GM15510 (cell line): ENCODE measurements around the gene FBXO2.

Experiments used
- POLR2A ChIP-seq: IDR thresholded peaks from 3 replicates; pipeline ENCODE4 v1.6.1; 2011; ENCODE audit warnings: borderline replicate concordance; ENCODE audit not compliant: insufficient read length; ENCODE audit errors: extremely low read depth

FBXO2 gene

DNA sequence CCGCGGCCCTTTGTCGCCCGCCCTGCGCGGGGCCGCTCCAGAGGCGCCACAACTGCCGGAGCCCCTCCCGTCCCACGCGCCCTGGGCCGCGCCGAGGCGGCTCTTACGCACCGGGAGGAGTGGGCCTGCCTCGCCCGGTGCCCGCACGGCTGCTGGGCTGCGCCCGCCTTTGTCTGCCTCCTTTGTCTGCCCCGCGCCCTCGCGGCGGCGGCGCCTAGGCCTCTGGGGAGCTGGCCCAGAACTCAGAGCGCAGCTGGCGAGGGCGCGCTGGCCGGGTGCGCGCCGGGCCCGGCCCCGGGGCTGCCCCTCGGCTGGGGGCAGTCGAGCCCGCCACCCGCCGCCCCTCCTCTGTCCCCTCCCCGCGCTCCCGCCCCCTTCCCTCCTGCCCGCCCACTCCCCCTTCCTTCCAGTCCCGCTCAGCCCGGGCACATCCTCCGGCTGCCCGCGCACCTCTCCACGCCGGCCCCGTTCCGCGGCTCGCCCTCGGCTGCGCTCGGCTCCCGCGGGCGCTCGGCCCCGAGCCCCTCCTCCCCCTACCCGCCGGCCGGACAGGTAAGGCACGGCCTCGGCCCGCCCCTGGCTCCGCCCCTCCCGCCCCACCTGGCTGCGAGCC lies 37.2 kb upstream of the FBXO2 start, which contains the start of gene DRAXIN:
DRAXIN (plus strand) TSS at position 409 of the 613 bp plus-strand sequence. CDS start 14,549 bp downstream, outside the sequence.
- TF ChIP-seq POLR2A, result no peak

GRCh38 chr1:11690397-11691301 lies 36.4 kb upstream of the FBXO2 start:
- no peak for TF ChIP-seq POLR2A

GRCh38 chr1:11688506-11688905 lies 34.3 kb upstream of the FBXO2 start:
- TF ChIP-seq POLR2A, result no peak

DNA sequence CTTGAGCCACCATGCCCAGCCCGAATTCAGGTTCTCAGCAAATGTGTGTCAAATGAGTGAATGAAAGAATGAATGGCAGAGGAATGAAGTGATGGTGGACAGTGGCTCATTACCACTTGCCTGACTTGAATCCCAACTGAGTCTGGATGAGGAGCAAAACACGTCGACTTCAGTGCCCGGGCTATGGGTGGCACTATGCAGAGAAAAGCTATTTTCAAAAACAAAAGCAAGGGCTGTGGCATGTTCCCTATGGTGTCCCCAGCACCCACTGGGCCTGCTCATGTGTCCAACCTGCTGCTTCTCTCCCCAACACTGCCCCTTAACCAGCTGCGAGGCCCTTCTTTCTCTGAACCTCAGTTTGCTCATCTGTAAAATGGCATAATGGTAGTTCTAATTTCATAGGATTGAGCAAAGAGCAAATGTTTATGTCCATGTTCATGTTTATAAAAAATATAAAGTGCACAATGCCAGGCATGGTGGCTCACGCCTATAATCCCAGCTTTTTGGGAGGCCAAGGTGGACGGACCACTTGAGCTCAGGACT lies 31.1 kb upstream of the FBXO2 start:
- TF ChIP-seq POLR2A, result no peak

GRCh38 chr1:11684070-11684469 lies 29.8 kb upstream of the FBXO2 start:
- TF ChIP-seq POLR2A, result no peak

DNA sequence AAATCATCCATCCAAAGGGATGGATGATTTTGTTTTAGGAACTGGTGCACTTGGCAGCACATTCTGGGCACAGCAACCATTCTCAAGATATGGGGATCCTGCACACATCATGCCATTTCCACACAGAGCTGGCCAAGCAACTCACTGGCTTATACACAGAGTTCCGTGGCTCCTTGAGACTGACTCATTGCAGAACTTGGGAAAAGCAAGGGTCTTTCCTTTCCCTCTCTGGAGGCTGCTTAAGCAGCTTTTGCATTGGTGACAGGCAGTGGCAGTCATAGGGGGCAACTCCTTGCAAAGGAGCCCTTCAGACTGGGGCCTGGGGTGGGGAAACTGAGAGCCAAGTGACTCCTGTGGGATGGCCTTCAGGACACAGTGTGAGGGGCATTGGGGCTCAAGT lies 28.6 kb upstream of the FBXO2 start:
- TF ChIP-seq POLR2A, result no peak

DNA sequence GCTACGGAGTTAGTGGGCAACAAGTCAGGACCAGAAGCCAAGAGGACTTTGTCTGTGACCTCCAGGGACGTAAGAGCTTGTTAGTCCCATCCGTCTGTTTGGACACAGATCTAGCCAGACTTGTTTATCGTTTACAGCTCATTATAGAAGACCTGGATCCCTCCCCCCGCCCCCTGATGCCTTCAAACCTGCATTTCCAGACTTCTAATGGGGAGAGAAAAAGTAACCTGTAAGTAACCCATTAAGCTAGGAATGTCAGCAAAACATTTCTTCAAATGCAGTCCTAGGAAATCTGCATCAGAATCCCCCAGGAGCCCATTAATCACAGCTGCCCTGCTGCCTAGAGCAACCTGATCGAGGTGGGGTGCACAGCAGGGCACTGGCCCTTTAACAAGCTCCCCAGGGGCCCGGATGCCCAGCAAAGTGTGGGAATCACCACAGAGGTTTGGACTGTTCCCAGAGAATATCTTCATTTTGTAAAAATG lies 28.1 kb upstream of the FBXO2 start:
- no peak for TF ChIP-seq POLR2A

DNA sequence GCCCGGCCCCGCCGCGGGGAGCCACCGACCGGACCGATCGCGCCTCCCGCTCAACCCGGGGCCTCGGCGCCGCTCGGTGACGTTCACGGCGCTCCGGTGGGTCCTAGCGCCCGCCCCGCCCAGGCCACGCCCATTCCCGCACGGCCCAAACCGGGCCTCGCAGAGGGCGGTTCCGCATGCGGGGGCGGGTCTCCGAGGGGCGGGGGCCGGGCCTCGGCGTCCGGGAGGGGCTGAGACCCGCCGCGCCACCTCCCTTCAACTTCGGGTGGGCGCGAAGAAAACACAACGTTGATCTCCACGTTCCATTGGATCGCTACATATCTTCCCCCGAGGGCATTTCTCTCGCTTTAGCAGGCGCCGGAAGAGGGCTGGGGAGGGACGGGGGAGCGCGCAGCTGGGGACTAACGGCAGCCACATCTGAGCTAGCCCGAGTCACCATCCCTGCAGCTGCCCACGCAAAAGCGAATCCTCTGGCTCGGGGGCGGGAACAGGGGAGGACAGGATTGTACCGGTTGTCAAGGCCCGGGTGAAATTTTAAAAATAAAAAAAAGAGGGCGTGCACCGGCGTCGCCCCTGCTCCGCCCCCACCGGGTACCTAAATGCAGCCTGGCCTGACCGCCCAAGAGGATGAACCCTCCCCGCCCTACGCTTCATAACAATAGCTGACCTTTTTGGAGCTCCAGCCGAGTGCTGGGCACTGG lies 27.0 kb upstream of the FBXO2 start, which contains the start of gene MAD2L2:
MAD2L2 (minus strand) TSS at position 78 of the 701 bp plus-strand sequence. CDS start 547 bp downstream, outside the sequence.
- peak; percentile 84 for TF ChIP-seq POLR2A

- no peak for TF ChIP-seq POLR2A
Measured at GRCh38 chr1:11680270-11681070, 26.2 kb upstream of the FBXO2 start.

DNA sequence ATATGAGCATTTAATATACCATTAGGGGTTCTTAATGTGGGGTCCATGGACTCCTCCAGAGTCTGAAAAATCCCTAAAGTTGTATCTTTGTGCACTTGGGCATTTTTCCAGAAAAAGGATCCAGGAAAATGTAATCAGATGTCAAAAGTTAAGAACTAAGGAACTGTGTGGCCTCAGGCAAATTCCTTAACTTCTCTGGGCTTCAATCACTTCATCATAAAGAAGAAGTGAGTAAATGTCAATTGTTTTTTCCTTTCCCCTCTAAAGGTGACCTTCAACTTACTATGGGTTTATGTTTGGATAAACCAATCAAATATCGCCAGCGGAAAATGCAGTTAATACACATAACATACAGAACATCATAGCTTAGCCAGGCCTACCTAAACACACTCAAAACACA lies 24.2 kb upstream of the FBXO2 start:
- TF ChIP-seq POLR2A, result no peak

DNA sequence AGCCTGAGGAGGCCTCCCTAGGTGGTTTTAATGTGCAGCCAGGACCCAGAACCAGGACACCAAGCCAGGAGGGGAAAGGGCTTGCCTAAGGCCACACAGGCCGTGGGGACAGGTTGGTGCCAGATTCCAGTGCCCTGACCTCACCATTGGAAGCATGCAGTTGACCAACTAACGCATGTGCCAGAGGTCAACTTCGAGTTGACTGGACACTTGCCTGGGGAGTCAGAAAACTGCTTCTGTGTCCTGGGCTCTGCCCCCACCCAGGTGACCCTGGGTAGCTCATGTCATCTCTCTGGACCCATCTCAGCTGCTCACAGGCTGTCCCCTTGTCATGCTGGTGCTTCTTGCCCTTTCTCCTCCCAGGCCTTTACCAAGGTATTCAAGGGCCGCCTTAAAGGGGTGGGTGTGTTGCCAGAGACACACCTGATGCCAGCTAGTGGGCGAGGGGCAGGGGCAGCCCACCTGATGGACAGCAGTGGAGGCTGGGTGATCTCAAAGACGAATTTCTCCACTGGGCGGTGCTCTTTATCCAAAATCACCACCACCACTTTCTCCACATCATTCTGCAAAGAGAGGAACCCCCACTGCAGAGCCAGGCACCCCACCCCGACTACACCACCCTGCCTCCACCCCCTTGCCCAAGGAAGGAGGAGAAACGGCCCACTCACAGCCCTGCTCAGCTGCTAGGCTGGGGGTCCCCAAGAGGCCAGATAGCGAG lies 22.3 kb upstream of the FBXO2 start:
- no peak for TF ChIP-seq POLR2A

DNA sequence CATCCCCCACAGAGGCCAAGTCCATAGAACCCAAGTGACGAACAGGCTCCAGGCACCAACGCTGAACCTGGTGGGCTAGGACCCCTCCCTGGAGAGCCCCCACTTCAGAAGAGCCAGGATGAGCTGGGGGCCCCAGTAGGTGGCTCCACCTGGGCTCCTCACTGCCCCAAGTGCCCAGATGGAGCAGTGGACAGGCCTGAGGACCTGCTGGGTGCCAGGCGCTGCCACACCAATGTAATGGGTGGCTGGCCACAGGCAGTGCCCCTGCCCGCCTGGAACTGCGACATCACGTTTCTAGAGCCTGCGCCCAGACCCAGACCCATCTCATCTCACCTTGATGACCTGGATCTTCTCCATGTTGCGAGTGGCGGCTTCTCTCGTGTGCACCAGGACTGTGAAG lies 21.1 kb upstream of the FBXO2 start:
- no peak for TF ChIP-seq POLR2A

- no peak for TF ChIP-seq POLR2A
Measured at GRCh38 chr1:11674488-11674887, 20.3 kb upstream of the FBXO2 start.
